Effector memory CD4-positive, alpha-beta T cell (primary cell): ENCODE measurements around the gene MS4A15.
"Not testable (repeated sequence)": the region's sequence is repeated elsewhere in the genome, so short reads cannot be mapped to it uniquely, and the experiment has no call there.

Source experiments
- DNase-seq, 3 donors: peaks; one replicate each; pipeline ENCODE4 v3.0.0-alpha.2; 2020
- H3K27ac ChIP-seq: 2 replicates; pipeline ENCODE4 v1.7.0; 2013; ENCODE audit warnings: mild to moderate bottlenecking, low read length, moderate library complexity; ENCODE audit not compliant: insufficient read depth, poor library complexity, severe bottlenecking
- H3K27me3 ChIP-seq: replicated peaks from 2 replicates; pipeline ENCODE4 v1.7.0; 2013; ENCODE audit warnings: mild to moderate bottlenecking, low read length; ENCODE audit not compliant: insufficient read depth, control insufficient read depth, poor library complexity, severe bottlenecking
- H3K36me3 ChIP-seq: 2 replicates; pipeline ENCODE4 v1.7.0; 2013; ENCODE audit warnings: mild to moderate bottlenecking, low read length, moderate library complexity; ENCODE audit not compliant: control insufficient read depth, insufficient read depth
- H3K4me1 ChIP-seq: 2 replicates; pipeline ENCODE4 v1.7.0; 2013; ENCODE audit warnings: low read length, mild to moderate bottlenecking; ENCODE audit not compliant: control insufficient read depth, insufficient read depth, poor library complexity, severe bottlenecking
- H3K4me3 ChIP-seq: 2 replicates; pipeline ENCODE4 v1.7.0; 2013; ENCODE audit warnings: low read length, low read depth, mild to moderate bottlenecking; ENCODE audit not compliant: insufficient read depth, poor library complexity, severe bottlenecking
- H3K9me3 ChIP-seq: 2 replicates; pipeline ENCODE4 v1.7.0; 2013; ENCODE audit warnings: mild to moderate bottlenecking, low read length, moderate library complexity; ENCODE audit not compliant: control insufficient read depth

The MS4A15 gene

GRCh38 chr11:60814112-60814511, 57.4 kb downstream of the MS4A15 start:
- Histone ChIP-seq H3K36me3 (no peaks in the 10 kb centered on the region), H3K27me3 (no peaks in the 10 kb centered on the region), H3K27ac (no peak overlapping the region), H3K4me1 (no peaks in the 10 kb centered on the region), H3K4me3 (no peak overlapping the region), H3K9me3 (peaks cover 10% of the 10 kb centered on the region)
- no peak for DNase-seq

GRCh38 chr11:60816590-60817157, 60.0 kb downstream of the MS4A15 start:
- H3K9me3 ChIP-seq = peaks cover 10% of the 10 kb centered on the region
- no peaks in the 10 kb centered on the region for H3K4me1 ChIP-seq
- no peak overlapping the region for H3K27ac ChIP-seq
- no peak overlapping the region for H3K4me3 ChIP-seq
- no peaks in the 10 kb centered on the region for H3K27me3 ChIP-seq
- no peak for DNase-seq
- no peaks in the 10 kb centered on the region for H3K36me3 ChIP-seq

GRCh38 chr11:60818057-60818456, 61.4 kb downstream of the MS4A15 start:
- Histone ChIP-seq H3K4me3 (no peak overlapping the region), H3K4me1 (no peaks in the 10 kb centered on the region), H3K36me3 (no peaks in the 10 kb centered on the region), H3K9me3 (peaks cover 10% of the 10 kb centered on the region), H3K27ac (no peak overlapping the region), H3K27me3 (no peaks in the 10 kb centered on the region)
- no peak for DNase-seq

- Histone ChIP-seq H3K27me3 (no peaks in the 10 kb centered on the region), H3K4me3 (no peak overlapping the region), H3K4me1 (no peaks in the 10 kb centered on the region), H3K36me3 (no peaks in the 10 kb centered on the region), H3K27ac (no peak overlapping the region), H3K9me3 (peaks cover 3% of the 10 kb centered on the region)
- DNase-seq = no peak
Observed at GRCh38 chr11:60821827-60822599, 65.3 kb downstream of the MS4A15 start.

- H3K9me3 ChIP-seq, H3K36me3 ChIP-seq, H3K4me3 ChIP-seq, H3K4me1 ChIP-seq, H3K27me3 ChIP-seq, H3K27ac ChIP-seq, DNase-seq: not testable (repeated sequence)
Observed at GRCh38 chr11:60823745-60824306, 67.2 kb downstream of the MS4A15 start.

- Histone ChIP-seq H3K27me3 (no peaks in the 10 kb centered on the region), H3K9me3 (no peaks in the 10 kb centered on the region), H3K27ac (no peak overlapping the region), H3K36me3 (no peaks in the 10 kb centered on the region), H3K4me3 (no peak overlapping the region), H3K4me1 (no peaks in the 10 kb centered on the region)
- no peak for DNase-seq
Observed at GRCh38 chr11:60825118-60825517, 68.5 kb downstream of the MS4A15 start.

GRCh38 chr11:60825790-60826189, 69.1 kb downstream of the MS4A15 start:
- DNase-seq = no peak
- Histone ChIP-seq H3K9me3 (no peaks in the 10 kb centered on the region), H3K27ac (no peak overlapping the region), H3K36me3 (no peaks in the 10 kb centered on the region), H3K27me3 (no peaks in the 10 kb centered on the region), H3K4me1 (no peaks in the 10 kb centered on the region), H3K4me3 (no peak overlapping the region)
